ENCODE results near the gene STK32C.

DNA sequence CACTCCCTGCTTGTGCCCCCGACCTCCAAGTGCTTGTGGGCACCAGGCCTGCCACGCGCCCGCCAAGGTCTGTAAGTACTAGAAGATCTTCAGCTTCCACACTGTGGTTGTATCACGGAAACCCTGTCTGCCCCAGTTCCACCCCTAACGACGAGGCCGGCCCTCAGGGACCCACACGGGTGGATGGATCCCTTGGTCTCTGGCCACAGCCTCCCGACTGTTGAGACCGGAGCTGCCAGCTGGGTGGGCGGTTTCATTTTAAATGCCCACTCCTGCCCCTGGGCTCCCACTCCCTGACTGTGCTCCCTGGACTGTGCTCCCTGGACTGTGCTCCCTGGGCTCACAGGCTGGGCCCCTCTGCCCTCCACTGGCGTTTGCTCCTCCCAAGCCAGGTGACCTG is 70.9 kb downstream of the STK32C start:
- TF ChIP-seq RAD21 (conservative IDR thresholded peaks at IDR 0.05 in 1 of 2, IDR thresholded peaks at IDR 0.05 in 1 of 2) (no peak), ZC3H11A (IDR thresholded peaks at IDR 0.05) (no peak)
- TF ChIP-seq, protein P1, sequence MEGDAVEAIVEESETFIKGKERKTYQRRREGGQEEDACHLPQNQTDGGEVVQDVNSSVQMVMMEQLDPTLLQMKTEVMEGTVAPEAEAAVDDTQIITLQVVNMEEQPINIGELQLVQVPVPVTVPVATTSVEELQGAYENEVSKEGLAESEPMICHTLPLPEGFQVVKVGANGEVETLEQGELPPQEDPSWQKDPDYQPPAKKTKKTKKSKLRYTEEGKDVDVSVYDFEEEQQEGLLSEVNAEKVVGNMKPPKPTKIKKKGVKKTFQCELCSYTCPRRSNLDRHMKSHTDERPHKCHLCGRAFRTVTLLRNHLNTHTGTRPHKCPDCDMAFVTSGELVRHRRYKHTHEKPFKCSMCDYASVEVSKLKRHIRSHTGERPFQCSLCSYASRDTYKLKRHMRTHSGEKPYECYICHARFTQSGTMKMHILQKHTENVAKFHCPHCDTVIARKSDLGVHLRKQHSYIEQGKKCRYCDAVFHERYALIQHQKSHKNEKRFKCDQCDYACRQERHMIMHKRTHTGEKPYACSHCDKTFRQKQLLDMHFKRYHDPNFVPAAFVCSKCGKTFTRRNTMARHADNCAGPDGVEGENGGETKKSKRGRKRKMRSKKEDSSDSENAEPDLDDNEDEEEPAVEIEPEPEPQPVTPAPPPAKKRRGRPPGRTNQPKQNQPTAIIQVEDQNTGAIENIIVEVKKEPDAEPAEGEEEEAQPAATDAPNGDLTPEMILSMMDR (IDR thresholded peaks at IDR 0.05): no peak
- TF ChIP-seq, protein P2, sequence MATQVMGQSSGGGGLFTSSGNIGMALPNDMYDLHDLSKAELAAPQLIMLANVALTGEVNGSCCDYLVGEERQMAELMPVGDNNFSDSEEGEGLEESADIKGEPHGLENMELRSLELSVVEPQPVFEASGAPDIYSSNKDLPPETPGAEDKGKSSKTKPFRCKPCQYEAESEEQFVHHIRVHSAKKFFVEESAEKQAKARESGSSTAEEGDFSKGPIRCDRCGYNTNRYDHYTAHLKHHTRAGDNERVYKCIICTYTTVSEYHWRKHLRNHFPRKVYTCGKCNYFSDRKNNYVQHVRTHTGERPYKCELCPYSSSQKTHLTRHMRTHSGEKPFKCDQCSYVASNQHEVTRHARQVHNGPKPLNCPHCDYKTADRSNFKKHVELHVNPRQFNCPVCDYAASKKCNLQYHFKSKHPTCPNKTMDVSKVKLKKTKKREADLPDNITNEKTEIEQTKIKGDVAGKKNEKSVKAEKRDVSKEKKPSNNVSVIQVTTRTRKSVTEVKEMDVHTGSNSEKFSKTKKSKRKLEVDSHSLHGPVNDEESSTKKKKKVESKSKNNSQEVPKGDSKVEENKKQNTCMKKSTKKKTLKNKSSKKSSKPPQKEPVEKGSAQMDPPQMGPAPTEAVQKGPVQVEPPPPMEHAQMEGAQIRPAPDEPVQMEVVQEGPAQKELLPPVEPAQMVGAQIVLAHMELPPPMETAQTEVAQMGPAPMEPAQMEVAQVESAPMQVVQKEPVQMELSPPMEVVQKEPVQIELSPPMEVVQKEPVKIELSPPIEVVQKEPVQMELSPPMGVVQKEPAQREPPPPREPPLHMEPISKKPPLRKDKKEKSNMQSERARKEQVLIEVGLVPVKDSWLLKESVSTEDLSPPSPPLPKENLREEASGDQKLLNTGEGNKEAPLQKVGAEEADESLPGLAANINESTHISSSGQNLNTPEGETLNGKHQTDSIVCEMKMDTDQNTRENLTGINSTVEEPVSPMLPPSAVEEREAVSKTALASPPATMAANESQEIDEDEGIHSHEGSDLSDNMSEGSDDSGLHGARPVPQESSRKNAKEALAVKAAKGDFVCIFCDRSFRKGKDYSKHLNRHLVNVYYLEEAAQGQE (IDR thresholded peaks at IDR 0.05): no peak

Measured in A549 (cell line).